HG03039 (cell line): ENCODE measurements around the gene GPR156.

Source experiments
- ATAC-seq: cut with Tn5 transposase; IDR thresholded peaks from one replicate; pipeline ENCODE4 v1.9.1; 2021; ENCODE audit warnings: mild to moderate bottlenecking, moderate library complexity; ENCODE audit not compliant: unreplicated experiment

The GPR156 gene

GRCh38 chr3:120198305-120198878 is 86.6 kb downstream of the GPR156 start:
- no peak for ATAC-seq

DNA sequence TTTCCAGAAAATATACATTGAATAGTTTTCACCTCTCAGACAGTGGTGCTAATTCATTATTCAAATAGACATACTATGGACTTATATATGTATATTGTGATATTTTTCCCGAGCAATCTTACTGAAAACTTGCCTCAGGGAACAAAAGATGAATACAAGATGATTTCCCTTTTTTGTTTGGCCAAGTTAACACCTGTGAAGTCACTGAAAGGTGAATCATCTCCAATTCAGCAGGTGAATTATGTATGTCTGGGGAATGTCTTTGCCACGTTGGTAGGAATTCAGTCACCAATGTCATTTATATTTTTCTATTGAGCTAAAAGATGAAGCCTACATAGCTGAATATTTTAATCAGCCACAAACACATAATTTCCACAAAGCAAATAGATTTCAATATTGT is 88.2 kb downstream of the GPR156 start:
- no peak for ATAC-seq

DNA sequence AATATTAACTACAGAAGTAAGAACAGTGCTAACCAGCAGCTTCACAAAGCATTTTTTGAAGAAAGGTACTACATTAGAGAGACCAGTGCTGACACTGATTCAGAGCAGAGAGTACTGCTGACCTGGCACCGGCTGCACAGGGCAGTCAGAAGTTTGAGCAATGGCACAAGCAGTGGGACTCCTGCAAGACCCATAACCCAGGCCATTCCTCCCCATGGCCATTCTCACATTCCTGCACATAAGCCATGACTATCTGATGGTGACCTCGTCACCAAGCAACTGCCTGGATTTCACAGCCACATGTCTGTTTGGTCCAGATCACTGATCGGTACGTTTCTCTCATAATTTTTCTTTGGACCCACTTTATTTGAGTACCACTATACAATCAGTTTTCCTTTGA is 88.7 kb downstream of the GPR156 start:
- no peak for ATAC-seq

DNA sequence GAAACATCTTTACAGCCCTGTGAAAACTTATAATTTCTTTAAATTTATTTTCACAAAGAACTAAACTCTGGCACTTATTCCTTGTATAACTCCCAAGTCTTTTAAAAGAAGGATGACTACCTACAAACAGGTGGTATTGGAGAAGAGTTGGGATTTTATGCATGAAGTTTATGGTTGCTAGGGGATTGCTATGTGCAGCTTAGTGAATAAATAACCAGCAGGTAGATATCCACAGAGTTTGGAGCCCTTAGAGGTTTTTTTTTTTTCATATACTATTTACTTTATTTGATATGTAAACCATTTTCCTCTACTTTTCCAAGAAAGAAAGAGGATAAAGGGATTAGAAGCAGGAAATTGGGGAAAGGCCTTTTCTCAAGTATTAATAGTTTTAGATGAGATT is 91.5 kb downstream of the GPR156 start:
- no peak for ATAC-seq

DNA sequence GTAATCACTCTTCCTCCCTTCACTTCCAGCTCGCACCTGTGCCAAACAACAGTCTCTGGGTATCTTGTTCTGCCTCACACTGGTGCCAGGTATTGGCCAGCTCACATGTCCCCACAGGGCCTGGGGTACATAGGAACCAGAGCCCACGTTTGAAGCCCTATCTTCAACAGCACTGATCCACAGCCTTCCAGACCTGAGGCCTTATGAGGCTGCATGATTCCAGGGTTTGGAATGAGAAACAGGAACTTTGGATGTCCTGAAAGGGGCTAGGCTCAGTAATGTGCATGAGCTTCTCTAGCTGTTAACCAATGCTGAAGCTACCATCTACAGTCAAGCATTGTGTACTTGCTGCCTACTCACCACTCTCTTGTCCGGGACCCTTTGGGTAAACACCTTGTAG is 92.4 kb downstream of the GPR156 start:
- no peak for ATAC-seq

DNA sequence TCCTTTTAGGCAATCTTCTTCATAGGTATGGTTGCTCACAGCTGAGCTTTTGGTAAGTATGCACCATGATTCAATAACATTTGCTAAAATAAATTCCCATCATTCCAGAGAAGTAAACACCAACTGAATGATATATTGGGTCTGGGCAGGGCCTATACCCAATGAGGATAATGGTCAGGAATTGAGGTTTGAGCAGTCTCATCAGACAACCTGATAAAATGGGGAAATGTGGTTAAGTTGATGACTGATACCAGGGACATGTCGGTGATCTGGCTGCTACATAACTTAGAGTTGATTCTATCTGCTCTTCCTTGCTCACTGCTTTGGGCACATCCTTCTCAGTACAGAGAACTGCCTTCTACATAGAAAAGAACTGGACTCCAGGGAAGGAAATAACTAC is 92.9 kb downstream of the GPR156 start:
- ATAC-seq, result no peak

DNA sequence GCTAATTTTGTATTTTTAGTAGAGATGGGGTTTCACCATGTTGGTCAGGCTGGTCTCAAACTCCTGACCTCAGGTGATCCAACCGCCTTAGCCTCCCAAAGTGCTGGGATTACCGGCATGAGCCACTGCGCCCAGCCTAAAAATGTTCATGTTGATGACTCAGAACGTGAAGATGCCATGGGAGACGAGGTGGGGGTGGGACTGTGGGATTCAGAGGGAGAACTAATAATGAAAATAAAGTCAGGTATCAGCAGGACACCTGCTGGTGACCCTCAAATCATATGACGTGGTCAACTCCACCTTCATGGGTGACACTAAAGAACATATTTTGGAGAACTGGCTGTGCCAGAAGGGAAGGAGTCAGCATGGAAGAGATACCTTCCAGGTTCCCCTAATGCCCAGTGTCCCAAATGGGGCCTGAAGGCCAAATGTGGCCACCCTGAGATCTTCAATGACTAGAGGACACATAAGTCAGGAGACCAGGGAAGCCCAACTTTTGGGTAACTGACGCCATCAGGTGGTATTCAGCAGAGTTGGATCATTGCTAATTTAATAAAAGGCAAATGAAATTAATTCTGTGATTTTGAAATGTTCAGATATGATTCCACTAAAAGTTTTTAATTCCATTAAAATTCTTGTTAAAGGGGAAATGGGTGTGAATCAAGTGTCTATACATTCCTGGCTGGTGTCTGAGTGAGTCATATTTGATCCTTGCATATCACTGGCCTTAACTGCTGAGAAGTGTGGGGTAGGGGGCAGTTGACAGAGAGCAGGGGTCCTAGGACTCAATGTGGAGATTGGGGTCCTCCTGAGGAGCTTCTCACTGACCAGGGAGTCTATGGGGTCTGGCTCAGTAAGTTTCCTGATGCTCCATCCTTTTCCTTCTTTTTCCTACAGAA is 102.2 kb downstream of the GPR156 start:
- ATAC-seq, result no peak

DNA sequence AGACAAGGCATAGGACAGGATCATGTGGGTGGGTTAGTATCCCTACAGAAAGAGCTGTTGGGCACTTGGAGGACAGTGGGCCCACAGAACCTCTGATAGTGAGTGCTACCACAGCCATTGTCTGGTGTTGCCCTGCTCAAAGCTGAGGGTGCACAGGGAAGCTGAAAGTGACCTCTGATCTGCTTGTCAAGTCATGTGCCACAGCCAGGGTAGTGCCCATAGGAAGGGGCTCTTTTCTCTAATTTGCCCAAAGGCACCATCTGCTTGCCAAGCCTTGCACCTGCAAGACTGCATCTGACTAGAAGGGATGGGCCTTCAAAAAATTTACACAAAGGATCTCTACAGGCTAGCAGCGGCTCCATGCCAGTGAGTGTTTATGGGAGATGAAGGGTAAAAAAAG is 103.4 kb downstream of the GPR156 start:
- no peak for ATAC-seq

- ATAC-seq, result no peak
Measured at GRCh38 chr3:120180731-120181412, 104.2 kb downstream of the GPR156 start.

DNA sequence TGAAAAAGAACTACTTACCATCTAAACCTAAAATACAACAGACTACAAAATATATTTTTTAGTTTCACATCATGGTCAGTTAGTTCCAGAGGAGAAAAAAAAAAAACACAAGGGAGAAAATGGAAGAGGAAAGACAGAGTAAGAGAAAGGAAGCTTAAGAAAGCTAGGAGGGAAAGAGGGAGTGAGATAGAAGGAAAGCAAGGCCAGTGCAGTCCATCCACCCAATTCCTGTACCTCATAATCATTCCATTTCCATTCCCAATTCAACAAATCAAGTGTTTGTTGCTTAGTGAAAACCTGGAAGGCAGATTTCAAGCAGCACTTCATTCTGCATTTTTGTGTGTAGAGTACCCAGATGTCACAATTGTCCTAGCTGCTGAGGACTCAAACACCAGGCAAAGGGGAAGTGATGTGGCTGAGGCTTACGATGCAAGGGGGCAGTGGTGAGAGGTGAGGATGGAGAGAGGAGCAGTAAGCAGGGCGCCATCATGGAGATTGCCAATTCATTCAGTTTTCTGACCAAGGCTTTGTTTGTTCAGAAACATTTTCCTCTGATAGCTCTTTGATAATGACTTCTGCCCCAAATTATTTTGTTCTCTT is 107.2 kb downstream of the GPR156 start:
- ATAC-seq, result no peak

GRCh38 chr3:120177151-120177550 is 107.9 kb downstream of the GPR156 start:
- no peak for ATAC-seq

- ATAC-seq, result no peak
Measured at GRCh38 chr3:120174811-120175539, 110.0 kb downstream of the GPR156 start.

GRCh38 chr3:120173056-120173675 is 111.9 kb downstream of the GPR156 start:
- no peak for ATAC-seq

- ATAC-seq, result no peak
Measured at GRCh38 chr3:120172070-120172469, 113.0 kb downstream of the GPR156 start.

DNA sequence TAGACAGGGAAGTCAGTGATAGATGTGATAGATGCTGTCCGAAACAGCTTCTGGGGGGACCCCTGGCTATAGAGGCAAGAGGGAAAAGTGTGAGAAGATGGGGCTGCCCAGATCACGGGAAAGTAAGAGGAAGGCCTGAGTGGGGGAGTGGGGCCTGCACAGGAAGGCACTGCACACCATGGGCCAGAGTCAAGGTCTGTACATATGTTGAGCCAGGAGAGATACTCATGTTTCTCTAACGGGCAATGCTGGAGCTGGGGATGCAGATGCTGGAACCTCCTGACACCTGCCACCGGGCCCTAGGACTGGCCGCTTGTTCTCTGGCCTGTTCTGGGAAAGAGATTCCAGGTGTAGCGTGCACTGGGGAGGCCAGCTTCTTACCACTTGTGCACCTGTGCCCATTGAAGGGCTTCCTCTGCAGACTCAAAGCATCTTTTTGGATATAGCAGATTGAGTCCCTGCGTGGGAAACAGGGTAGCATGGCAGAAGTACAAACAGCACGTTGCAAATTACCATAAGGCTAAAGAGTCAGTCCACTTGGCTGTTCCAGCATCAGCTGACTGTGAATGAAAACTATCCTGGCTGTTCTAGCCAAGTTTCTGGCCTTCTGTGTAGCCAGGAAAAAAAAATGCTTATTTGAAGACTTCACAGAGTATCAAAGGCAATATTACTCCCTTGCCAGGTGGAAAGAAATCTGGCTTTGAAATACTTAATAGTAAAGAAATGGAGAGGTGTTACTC is 113.7 kb downstream of the GPR156 start:
- no peak for ATAC-seq

GRCh38 chr3:120170223-120170622 is 114.8 kb downstream of the GPR156 start:
- no peak for ATAC-seq

GRCh38 chr3:120169407-120169806 is 115.6 kb downstream of the GPR156 start:
- ATAC-seq, result no peak

DNA sequence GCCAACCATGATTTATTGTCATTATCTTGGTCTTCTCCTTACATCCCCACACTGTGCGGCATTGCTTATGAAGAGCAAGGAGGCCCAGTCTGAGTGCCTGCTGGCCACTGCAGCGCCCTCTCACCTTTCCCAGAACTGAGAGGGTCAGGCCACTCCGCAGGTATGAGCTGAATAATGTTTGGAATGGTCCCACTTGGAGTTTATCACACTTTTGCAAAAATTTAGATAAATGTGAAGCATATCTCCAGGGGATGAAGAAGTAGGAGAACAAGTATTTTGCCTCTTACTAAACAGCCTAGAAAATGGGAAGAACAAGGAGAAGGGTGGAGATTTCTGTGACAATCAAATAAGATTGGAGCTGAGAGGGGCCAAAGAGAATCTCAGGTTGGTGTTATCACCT is 116.4 kb downstream of the GPR156 start:
- ATAC-seq, result no peak

GRCh38 chr3:120168038-120168437 is 117.0 kb downstream of the GPR156 start:
- no peak for ATAC-seq

- no peak for ATAC-seq
Measured at GRCh38 chr3:120167488-120167887, 117.5 kb downstream of the GPR156 start.
